HG02870 (cell line): Measurements from ENCODE around the gene SLC23A2.
"Not testable (repeated sequence)": the region's sequence is repeated elsewhere in the genome, so short reads cannot be mapped to it uniquely, and the experiment has no call there.

ENCODE experiments used
- ATAC-seq: cut with Tn5 transposase; IDR thresholded peaks from one replicate; pipeline ENCODE4 v1.9.1; 2021; ENCODE audit warnings: mild to moderate bottlenecking, moderate library complexity; ENCODE audit not compliant: unreplicated experiment

Gene SLC23A2

DNA sequence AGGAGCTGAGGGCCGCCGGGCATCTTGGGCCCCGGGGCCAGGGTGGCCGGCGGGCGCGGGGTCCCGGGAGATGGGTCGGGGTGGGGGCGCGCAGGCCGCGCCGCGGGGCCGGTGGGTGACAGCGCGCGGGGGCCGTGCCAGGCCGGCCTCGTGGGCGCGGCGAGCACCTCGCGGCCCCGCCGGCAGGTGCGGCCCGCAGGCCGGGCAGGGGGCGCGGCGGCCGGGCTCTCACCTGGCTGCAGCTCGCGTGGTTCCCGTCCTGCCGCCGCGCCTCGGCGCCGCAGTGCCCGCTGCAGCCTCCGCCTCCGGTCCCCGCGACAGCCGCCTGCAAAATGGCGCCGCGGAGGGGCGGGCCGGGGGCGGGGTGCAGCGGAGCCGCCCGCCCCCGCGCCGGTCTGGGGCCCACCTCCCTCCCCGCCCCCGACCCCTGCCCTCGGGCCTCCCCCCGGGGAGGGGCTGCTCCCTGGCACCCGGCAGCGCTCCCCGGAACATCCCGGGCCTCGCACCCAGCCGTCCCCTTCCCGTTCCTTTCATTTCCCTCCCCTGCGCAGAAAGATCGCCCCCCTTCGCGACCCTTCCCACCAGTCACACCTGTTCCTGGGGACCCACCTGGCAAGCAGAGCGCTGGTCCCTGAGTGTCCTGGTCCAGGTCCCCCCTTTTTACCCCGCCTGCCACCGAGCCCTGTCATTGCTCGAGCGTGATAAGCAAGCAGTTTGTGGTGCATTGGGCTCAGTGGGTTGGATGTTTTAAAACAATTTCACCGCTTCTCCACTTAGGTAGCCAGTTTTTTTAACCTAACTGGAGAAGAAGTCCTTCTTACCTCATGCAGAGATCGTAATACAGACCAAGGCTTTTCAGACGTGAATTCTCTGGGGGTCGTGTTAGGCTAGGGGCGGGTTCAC lies at the start of gene SLC23A2:
TSS of gene SLC23A2 (minus strand) at position 337 of the 903 bp plus-strand sequence. CDS start 68,948 bp downstream, outside the sequence.
- ATAC-seq = peak; percentile 51

DNA sequence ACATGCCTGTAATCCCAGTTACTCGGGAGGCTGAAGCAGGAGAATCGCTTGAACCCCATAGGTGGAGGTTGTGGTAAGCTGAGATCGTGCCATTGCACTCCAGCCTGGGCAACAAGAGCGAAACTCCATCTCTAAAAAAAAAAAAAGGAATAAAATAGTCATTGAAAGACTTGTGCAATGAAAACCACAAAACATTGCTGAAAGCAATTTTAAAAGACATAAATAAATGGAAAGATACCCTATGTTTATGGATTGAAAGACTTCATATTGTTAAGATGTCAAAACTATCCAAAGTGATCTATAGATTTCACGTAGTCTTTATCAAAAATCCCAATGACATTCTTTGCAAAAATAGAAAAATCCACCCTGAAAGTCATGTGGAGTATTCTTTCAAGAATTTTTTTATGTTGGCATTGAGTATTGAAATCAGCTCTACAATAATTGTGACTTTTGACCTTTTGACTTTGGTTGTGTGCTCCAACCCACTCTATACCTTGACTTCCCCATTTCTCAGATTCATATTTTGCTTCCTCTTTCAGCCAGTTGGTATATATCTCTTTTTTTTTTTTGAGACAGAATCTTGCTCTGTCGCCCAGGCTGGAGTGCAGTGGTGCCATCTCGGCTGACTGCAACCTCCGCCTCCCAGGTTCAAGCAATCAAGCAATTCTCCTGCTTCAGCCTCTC lies 45.5 kb upstream of the SLC23A2 start:
- no peak for ATAC-seq

DNA sequence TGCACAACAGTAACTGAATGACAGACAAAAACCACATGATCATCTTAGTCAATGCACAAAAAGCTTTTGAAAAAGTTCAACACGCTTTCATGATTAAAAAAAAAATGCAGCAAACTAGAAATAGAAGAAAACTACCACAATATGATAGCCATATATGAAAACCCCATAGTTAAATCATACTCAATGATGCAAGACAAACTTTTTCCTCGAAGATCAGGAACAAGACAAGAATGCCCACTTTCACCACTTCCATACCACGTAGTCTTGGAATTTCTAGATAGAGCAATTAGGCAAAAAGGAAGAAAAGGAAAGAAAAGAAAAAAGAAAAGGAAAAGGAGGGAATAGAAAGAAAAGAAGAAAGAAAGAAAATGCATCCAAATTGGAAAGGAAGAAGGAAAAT lies 44.6 kb upstream of the SLC23A2 start:
- ATAC-seq = no peak

DNA sequence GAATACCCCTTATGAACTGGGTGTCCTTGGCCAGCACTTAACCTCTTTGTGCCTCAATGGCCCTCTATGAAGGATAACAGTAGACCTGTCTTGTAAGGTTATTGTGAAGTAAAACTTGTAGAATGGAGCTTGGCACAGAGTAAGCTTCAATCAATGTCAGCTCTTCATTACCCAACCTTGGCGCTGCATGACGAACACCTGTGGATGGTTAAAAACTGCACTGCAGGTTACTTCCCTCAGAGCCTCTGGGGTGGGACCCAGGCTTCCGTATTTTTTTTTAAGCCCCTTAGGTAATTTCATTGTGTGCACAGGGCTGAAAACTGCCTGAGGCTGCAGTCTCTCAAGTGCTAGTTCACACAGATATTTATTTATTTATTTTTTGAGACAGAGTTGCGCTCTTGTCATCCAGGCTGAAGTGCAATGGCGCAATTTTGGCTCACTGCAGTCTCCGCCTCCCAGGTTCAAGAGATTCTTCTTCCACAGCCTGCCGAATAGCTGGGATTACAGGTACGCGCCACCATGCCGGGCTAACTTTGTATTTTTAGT lies 42.8 kb upstream of the SLC23A2 start:
- ATAC-seq = no peak

DNA sequence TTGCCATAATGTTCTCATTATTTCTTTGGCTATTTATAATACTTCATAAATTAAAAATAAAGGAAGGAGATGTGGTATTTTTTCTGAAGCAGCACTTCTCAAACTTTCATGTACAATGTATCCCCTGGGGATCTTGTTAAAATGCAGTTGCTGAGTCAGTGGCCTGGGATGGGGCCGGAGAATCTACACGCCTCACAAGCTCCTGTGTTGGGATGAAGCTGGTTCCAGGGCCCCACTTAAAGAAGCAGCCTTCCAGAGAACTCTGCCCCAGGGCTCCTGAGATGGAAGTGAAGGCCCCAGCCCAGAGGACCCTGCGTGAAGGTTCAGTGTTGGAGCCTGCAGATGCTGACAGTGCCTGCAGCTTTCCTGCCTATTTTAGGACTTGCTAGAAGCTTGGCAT lies 40.1 kb upstream of the SLC23A2 start:
- no peak for ATAC-seq

DNA sequence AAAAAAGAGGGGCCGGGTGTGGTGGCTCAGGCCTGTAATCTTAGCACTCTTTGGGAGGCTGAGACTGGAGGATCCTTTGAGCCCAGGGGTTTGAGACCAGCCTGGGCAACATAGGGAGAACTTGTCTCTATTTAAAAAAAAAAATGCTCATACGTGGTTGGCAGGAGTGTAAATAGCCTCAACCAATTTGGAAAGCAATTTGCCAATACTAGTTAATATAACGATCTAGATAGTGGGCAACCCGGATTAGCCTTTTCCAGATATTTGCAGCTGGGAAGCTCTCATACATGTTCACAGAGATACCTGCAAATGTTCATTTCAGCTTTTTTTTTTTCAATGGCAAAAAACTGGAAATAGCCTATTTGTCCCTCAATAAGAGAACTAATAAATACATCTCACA lies 39.0 kb upstream of the SLC23A2 start:
- no peak for ATAC-seq

DNA sequence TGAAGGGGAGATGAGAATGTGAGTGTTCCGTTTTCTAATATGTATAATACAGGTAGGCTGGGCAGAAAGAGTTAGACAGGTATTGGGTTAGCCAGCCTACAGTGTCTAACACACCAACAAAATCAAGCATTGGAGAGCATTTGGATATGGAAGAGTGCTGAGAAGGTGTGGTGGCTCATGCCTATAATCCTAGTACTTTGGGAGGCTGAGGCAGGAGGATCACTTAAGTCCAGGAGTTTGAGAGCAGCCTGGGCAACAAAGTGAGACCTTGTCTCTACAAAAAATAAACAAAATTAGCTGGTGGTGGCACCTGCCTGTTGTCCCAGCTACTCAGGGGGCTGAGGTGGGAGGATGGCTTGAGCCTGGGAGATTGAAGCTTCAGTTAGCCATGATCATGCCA lies 38.6 kb upstream of the SLC23A2 start:
- no peak for ATAC-seq

DNA sequence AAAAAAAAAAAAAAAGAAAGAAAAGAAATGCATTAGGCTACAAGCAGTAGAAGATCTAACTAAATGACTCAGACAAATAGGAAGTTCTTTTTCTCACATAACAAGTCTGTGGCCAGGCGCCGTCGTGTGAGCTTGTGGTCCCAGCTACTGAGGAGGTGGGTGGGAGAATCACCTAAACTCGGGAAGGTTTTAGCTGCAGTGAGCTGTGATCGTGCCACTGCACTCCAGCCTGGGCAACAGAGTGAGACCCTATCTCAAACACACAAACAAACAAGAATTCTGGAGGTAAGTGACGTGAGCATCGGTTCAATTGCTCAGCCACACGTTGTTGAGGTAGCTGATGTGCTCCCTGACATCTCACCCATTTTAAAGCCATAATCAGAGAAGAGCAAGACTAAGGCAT lies 37.9 kb upstream of the SLC23A2 start:
- ATAC-seq = no peak

DNA sequence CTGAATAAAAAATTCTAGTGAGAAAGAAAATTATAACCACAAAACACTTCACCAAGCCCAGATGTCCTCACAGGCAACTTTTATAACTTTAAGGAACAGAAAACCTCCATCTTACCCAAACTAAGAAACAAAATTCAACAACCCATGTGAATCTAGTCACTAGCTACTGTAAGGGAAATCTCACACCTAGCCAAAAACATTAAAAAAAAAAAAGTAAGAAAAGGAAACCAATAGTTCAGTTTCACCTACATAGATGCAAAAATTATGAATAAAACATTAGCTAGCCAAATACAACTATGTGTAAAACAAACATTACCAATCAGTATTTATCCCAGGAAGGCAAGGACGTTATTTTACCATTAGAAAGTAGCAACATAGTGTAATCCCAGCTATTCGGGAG lies 35.5 kb upstream of the SLC23A2 start:
- no peak for ATAC-seq

DNA sequence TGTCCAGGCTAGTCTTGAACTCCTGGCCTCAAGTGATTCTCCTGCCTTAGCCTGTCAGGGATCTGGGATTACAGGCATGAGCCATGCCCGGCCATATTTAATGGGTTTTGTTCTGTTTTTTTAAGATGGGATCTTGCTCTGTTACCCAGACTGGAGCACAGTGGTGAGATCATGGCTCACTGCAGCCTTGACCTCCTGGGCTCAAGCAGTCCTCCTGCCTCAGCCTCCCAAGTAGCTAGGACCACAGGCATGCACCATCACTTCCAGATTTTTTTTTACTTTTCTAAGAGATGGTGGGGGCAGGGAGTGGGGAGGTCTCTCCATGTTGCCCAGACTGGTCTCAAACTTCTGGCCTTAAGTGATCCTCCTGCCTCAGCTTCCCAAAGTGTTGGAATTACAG lies 34.2 kb upstream of the SLC23A2 start:
- ATAC-seq = not testable (repeated sequence)

DNA sequence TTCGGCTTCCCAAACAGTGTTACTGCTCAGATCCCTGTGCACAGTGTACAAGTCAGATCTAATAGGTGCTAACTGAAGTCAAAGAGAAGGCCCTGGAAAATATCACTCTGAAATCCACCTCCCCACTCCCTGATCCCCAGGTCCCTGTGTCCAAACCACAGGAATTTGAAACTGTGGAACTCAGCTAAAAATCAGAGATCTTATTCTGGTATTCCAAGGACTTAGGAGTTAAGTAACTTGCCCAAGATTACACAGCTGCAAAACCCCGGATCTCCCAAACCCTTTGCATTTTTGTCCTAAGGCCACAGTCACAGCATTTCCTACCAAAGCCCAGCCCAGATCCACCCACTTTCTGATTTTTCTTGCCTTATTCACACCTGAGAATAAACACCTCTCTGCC lies 32.3 kb upstream of the SLC23A2 start:
- ATAC-seq = no peak

DNA sequence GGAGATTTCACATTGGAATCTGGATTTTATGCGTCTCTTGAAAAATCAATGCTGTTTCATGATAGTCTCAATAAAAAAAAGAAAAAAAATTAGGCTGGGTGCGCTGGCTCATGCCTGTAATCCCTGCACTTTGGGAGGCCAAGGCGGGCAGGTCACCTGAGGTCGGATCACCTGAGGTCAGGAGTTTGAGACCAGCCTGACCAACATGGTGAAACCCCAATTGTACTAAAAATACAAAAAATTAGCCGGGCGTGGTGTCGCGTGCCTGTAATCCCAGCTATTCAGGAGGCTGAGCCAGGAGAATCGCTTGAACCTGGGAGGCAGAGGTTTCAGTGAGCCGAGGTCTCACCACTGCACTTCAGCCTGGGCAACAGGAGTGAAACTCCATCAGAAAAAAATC lies 30.4 kb upstream of the SLC23A2 start:
- not testable (repeated sequence) for ATAC-seq

DNA sequence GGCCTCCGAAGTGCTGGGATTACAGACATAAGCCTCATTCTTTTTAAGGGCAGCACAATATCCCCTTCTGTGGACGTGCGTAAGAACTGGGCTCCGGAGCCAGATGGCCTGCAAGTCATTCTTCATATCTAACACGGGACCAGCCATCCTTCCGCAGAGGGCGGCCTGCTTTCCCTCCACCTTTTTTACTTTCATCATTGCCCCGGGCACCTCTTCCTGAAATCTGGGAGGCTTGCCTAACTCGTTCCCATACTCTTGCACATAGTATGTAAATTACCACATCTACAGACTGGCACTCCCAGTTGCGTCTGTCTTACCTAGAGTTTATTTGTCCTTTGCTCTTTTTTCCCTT lies 29.9 kb upstream of the SLC23A2 start:
- ATAC-seq = no peak

DNA sequence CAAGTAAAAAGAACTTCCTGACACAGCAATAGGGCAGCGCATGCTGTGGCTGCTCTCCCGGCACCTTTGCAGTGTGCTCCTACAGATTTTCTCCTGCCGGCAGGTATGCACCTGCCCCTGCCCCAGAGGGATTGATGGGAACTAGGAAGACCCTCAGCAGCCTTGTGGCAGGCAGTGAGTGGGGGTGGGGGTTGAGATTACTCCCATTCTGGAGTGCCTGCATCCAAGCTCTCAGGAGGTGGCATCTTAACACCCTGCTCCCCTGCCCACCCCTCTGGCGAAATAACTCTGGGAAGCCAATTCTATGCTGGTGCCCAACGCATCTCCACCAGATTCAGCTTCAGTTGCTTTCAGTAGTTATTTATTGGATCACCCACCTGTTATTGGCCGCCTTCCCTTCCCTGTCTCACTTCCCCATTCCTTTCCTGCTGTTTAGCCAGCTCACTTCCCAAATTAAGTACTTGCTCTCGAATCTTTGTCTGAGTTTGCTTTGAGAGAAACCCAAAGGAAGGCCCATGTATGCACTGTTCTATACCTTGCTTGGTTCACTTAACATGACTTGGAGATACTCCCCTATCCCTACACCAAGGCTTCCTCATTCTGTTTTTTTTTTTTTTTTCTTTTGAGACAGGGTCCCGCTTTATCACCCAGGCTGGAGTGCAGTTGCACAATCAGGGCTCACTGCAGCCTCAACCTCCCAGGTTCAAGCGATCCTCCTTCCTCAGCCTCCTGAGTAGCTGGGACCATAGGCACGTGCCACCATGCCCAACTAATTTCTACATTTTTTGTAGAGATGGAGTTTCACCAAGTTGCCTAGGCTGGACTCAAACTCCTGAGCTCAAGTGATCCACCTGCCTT lies 29.3 kb upstream of the SLC23A2 start:
- ATAC-seq = no peak

DNA sequence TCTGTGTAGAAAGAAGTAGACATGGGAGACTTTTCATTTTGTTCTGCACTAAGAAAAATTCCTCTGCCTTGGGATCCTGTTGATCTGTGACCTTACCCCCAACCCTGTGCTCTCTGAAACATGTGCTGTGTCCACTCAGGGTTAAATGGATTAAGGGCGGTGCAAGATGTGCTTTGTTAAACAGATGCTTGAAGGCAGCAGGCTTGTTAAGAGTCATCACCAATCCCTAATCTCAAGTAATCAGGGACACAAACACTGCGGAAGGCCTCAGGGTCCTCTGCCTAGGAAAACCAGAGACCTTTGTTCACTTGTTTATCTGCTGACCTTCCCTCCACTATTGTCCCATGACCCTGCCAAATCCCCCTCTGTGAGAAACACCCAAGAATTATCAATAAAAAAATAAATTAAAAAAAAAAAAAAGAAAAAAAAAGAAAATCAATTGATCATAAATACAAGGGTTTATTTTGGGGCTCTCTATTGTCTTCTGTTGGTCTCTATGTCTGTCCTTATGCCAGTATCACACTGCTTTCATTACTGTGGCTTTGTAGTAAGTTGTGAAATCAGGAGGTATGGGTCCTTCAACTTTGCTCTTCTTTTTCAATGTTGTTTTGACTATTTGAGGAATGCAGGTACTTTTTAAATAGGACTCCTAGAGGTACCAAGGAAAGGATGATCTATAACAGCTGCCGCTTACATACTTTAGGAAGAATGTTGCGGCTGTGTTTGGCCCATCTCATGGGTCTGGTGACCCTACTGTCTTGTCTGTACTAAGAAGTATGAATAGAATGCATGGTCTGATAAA lies 27.1 kb upstream of the SLC23A2 start:
- ATAC-seq = not testable (repeated sequence)

DNA sequence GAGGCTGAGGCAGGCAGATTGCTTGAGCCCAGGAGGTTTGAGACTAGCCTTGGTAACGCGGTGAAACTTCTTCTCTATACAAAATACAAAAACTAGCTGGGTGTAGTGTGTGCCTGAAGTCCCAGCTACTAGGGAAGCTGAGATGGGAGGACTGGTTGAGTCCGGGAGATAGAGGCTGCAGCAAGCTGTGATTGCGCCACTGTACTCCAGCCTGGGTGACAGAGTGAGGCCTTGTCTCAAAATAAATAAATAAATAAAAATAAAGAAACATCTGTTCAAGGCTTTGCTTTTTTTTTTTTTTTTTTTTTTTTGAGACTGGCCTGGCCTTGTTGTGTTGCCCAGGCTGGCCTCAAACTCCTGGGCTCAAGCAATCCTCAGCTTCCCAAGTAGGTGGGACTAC lies 23.7 kb upstream of the SLC23A2 start:
- ATAC-seq = no peak

DNA sequence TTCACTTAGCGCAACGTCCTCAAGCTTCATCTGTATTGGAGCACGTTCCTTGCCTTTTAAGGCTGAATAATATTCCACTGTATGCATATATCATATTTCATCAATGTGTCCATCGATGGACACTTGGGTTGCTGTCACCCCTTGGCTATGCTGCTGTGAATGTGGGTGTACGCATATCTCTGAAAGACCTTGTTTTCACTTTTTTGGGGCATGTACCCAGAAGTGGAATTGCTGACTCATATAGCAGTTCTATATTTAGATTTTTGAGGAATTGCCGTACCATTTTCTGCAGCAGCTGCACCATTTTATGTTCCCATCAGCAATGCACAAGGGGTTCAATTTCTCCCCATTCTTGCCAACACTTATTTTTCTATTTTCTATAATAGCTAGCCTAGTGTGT lies 22.8 kb upstream of the SLC23A2 start:
- no peak for ATAC-seq

DNA sequence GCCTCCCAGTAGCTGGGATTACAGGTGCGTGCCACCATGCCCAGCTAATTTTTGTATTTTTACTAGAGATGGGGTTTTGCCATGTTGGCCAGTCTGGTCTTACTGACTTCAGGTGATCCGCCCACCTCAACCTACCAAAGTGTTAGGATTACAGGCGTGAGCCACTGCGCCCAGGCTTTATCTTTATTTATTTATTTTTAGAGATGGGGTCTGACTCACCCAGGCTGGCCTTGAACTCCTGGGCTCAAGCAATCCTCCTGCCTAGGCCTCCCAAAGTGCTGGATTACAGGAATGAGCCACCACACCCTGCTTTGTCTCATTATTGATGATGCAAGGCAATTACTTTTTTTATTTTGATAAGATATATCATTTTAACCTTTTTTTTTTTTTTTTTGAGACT lies 21.9 kb upstream of the SLC23A2 start:
- not testable (repeated sequence) for ATAC-seq

DNA sequence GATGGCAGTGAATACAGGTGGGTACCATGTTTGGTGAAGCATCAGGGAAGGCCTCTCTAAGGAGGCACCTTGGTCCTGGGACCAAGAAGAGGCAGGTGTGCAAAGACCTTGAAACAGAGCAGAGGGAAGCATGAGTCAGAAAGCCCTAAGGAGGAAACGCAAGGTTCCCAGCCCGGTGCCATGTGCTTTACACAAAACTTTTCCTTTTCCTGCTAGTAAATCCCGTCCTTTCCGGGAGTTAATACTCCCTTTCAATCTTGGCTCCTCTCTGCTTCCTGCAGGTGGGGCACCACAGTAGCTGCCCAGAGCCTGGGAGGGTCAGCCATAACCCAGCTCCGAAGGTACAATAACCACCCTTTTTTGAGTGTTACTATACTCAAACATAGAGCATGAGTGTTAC lies 19.4 kb upstream of the SLC23A2 start:
- ATAC-seq = no peak

DNA sequence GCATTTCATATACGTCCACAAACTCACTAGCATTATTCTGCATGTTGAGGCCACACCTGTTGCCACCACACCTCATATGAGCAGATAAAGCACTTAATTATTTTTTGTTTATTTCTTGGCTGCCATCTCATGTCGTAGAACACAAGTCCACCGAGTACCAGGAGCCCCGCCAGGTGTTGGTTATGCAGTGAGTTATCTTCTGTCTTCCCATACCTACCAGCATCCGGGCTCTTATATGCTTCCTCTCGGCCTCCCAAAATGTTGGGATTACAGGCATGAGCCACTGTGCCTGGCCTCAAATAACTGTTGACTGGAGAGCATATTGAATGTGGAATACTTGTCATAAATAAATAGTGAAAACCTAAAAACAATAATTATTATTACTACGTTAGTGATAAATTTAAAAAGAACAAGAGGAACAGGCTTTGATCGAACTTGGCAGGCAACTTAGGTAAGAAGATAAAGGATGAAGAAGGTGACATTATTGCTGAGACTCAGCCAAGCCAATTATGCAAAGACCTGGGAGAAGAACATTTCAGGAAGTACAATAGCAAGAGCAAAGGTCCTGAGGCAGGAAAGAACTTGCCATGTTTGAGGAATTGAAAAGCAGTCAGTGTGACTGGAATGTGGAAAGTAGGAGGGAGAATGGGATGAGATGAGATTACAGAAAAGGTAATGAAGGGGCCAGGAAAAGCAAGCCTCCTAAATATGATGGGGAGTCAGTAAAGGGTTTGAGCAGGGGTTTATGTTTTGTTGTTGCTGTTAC lies 12.6 kb upstream of the SLC23A2 start:
- ATAC-seq = no peak
